Measurements from ENCODE around the gene RNF11. TPM values are rescaled to one million over a fixed set of nuclear protein-coding genes. Genes with fewer than 3 reads are reported as not detected.

Gene RNF11
- total RNA-seq, 1 donor from 2014 or later: 100 TPM

DNA sequence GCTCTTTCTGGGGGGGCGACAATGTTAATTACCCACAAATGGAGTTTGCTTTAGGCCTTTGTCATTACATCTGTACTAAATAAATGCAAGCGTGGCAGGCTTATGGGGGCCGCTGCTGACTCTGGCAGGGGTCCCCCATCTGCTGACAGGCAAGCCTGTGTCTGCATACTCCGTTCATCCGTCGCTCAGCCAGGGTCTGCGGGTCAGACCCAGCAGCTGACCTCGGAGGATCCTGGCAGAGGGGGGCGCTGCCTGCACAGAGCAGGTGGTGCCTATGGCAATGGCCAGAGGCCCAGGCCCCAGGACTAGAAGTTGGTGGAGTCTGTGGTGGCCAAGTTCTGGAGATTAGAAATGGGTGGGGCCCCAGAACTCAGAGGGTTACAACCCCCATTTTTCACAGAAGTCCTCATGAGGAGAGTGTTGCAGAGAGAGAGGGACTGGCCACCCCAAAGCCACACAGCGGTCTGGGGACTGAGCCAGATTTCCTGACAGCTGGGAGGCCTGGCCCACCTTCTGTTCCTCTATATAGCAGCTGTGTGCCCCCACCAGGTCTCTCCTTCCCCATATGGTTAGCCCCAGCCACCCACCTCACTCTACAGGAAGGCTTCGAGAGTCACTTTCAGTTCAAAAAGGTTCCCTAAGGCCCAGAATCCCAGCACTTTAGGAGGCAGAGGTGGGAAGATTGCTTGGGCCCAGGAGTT, 63.3 kb downstream of the RNF11 start:
- H3K4me3 Mint-ChIP-seq (ENCODE audit: unreplicated experiment): no peak overlapping the region
- H3K27ac Mint-ChIP-seq (ENCODE audit: unreplicated experiment): no peak overlapping the region
- H3K27me3 Mint-ChIP-seq (ENCODE audit: unreplicated experiment): no peaks in the 10 kb centered on the region

DNA sequence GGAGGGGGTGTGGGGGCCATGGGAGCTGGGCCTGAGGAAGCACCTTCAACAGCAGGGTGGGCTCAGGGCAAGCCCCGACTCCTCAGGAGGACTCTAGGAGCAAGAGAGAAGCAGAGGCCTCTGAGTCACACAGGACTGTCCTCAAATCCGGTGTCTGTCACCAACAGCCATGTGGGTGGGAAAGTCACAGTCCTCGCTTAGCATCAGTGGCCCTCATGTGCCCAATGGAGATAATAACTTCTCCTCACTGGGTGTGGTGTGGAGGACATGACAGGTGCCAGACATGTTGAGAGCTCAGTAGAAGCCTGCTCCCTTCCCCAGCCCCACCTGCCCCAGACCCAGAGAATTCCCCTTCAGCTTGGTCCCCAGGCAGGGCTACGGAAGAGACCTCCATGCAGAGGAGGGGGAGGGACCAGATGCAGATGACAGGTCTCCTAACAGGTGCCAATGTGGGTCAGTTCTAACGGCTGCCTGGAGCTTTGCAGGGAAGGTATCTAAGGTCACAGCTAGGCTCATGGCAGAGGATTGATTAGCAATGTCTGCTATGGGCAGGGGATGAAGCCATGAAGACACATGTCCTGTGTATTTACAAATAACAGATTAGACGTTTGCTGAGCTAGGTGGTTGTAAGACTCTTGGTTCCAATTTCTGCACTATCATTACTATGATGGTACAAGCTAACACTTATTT, 64.1 kb downstream of the RNF11 start:
- Mint-ChIP-seq H3K4me3 (ENCODE audit: unreplicated experiment) (no peak overlapping the region), H3K27me3 (ENCODE audit: unreplicated experiment) (no peaks in the 10 kb centered on the region), H3K4me1 (ENCODE audit: unreplicated experiment) (peaks cover 26% of the 10 kb centered on the region), H3K9me3 (ENCODE audit: unreplicated experiment) (no peaks in the 10 kb centered on the region), H3K27ac (ENCODE audit: unreplicated experiment) (no peak overlapping the region), H3K36me3 (ENCODE audit: unreplicated experiment) (no peaks in the 10 kb centered on the region)
- TF ChIP-seq, protein P1, sequence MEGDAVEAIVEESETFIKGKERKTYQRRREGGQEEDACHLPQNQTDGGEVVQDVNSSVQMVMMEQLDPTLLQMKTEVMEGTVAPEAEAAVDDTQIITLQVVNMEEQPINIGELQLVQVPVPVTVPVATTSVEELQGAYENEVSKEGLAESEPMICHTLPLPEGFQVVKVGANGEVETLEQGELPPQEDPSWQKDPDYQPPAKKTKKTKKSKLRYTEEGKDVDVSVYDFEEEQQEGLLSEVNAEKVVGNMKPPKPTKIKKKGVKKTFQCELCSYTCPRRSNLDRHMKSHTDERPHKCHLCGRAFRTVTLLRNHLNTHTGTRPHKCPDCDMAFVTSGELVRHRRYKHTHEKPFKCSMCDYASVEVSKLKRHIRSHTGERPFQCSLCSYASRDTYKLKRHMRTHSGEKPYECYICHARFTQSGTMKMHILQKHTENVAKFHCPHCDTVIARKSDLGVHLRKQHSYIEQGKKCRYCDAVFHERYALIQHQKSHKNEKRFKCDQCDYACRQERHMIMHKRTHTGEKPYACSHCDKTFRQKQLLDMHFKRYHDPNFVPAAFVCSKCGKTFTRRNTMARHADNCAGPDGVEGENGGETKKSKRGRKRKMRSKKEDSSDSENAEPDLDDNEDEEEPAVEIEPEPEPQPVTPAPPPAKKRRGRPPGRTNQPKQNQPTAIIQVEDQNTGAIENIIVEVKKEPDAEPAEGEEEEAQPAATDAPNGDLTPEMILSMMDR (IDR thresholded peaks at IDR 0.05): no peak
- DNase-seq (ENCODE audit: extremely low spot score, unreplicated experiment): no peak

More for the DNA sequence above, 63.3 kb downstream of the RNF11 start:
- TF ChIP-seq, protein P1 (IDR thresholded peaks at IDR 0.05): no peak
- Mint-ChIP-seq H3K36me3 (ENCODE audit: unreplicated experiment) (no peaks in the 10 kb centered on the region), H3K4me1 (ENCODE audit: unreplicated experiment) (peaks cover 26% of the 10 kb centered on the region), H3K9me3 (ENCODE audit: unreplicated experiment) (no peaks in the 10 kb centered on the region)
- DNase-seq (ENCODE audit: extremely low spot score, unreplicated experiment): no peak

DNA sequence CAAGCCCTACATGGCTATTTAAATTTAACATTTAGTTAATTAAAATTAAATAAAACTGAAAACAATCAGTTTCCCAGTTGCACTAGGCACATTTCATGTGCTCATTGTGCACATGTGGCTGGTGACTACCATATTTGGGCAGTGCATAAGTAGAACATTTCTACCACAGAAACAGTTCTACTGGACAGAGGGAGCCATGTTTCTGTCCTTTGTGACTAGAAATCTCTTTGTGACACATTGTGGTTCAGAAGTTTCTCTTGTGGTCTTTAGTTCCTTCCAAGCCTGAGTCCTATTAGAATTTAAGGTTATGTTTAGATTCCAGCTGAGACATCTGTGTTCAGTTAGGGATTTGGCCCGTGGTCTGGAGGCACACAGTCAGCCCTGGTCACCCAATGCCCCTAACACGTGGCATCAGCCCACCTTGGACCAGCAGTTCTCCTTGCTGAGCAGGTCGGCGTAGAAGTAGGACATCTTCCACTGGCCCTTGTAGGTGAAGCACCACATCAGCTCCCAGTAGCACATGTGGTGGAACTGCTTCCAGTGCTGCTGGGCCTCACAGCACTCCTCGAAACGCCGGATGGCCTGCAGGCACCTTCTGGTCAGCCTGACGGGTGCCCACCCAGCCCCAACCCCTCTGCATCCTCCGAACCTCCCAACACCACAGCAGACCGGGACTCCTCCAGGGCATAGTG, 65.2 kb downstream of the RNF11 start:
- no peak overlapping the region for H3K4me3 Mint-ChIP-seq (ENCODE audit: unreplicated experiment)
- DNase-seq (ENCODE audit: extremely low spot score, unreplicated experiment): no peak
- H3K9me3 Mint-ChIP-seq (ENCODE audit: unreplicated experiment): no peaks in the 10 kb centered on the region
- no peaks in the 10 kb centered on the region for H3K27me3 Mint-ChIP-seq (ENCODE audit: unreplicated experiment)
- H3K4me1 Mint-ChIP-seq (ENCODE audit: unreplicated experiment): peaks cover 28% of the 10 kb centered on the region
- no peak overlapping the region for H3K27ac Mint-ChIP-seq (ENCODE audit: unreplicated experiment)
- no peaks in the 10 kb centered on the region for H3K36me3 Mint-ChIP-seq (ENCODE audit: unreplicated experiment)
- TF ChIP-seq, protein P1 (IDR thresholded peaks at IDR 0.05): no peak

DNA sequence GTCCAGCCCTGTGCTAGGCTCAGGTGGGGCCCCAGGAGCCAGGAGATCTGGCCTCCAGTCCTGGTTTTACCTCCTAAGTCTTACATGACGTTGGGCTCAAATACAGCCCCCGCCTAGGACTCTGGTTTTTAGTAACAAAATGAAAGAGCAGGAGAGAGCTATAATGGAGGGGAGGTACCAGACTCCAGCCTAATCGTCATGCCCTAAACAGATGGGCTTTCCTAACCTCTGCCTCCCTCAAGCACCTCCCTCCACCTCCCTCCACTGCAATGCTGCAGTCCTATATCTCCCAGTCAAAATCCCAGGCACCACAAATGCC, 65.7 kb downstream of the RNF11 start:
- H3K4me1 Mint-ChIP-seq (ENCODE audit: unreplicated experiment): peaks cover 24% of the 10 kb centered on the region
- H3K4me3 Mint-ChIP-seq (ENCODE audit: unreplicated experiment): no peak overlapping the region
- no peak for DNase-seq (ENCODE audit: extremely low spot score, unreplicated experiment)
- no peaks in the 10 kb centered on the region for H3K27me3 Mint-ChIP-seq (ENCODE audit: unreplicated experiment)
- H3K36me3 Mint-ChIP-seq (ENCODE audit: unreplicated experiment): no peaks in the 10 kb centered on the region
- no peaks in the 10 kb centered on the region for H3K9me3 Mint-ChIP-seq (ENCODE audit: unreplicated experiment)
- TF ChIP-seq, protein P1 (IDR thresholded peaks at IDR 0.05): no peak
- no peak overlapping the region for H3K27ac Mint-ChIP-seq (ENCODE audit: unreplicated experiment)

DNA sequence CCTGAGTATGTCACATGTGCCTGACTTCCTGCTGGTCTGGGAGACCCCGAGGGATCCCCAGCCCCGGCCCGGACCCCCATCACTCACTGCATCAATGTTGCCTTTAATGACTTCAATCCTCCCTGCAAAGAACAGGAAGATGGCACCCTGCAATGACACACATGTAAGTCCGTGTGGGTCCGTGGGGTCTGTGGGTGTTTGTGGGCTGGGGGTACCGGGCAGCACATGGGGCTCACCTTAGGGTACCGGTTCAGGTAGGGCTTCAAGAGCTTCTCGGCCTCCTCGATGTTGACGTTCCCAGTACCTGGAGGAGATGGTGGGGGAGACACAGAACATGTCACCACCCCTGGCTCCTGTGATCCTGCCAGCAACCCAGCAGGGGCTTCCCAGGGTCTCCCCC, 66.2 kb downstream of the RNF11 start:
- Mint-ChIP-seq H3K4me1 (ENCODE audit: unreplicated experiment) (peaks cover 21% of the 10 kb centered on the region), H3K27me3 (ENCODE audit: unreplicated experiment) (no peaks in the 10 kb centered on the region), H3K27ac (ENCODE audit: unreplicated experiment) (no peak overlapping the region), H3K36me3 (ENCODE audit: unreplicated experiment) (no peaks in the 10 kb centered on the region), H3K4me3 (ENCODE audit: unreplicated experiment) (no peak overlapping the region), H3K9me3 (ENCODE audit: unreplicated experiment) (no peaks in the 10 kb centered on the region)
- TF ChIP-seq, protein P1 (IDR thresholded peaks at IDR 0.05): no peak
- no peak for DNase-seq (ENCODE audit: extremely low spot score, unreplicated experiment)
